IPS-18a (cell line): Measurements from ENCODE around the gene NKIRAS1.
"Not testable (repeated sequence)": the region's sequence is repeated elsewhere in the genome, so short reads cannot be mapped to it uniquely, and the experiment has no call there.

Experiments
- H3K27ac ChIP-seq: one replicate; pipeline ENCODE4 v1.5.1; 2013; ENCODE audit warnings: low read length
- H3K27me3 ChIP-seq: one replicate; pipeline ENCODE4 v1.6.1; 2013; ENCODE audit warnings: mild to moderate bottlenecking, low read length; ENCODE audit not compliant: control insufficient read depth, insufficient read depth
- H3K36me3 ChIP-seq: one replicate; pipeline ENCODE4 v1.6.1; 2013; ENCODE audit warnings: low read depth, low read length; ENCODE audit not compliant: control insufficient read depth
- H3K4me1 ChIP-seq: one replicate; pipeline ENCODE4 v1.6.1; 2013; ENCODE audit warnings: low read depth, low read length; ENCODE audit not compliant: control insufficient read depth
- H3K4me3 ChIP-seq: one replicate; pipeline ENCODE4 v1.5.1; 2013; ENCODE audit warnings: low read length
- H3K9ac ChIP-seq: one replicate; pipeline ENCODE4 v1.6.1; 2013; ENCODE audit warnings: mild to moderate bottlenecking, low read length, moderate library complexity
- H3K9me3 ChIP-seq: one replicate; pipeline ENCODE4 v1.6.1; 2013; ENCODE audit warnings: low read depth, low read length; ENCODE audit not compliant: control insufficient read depth

NKIRAS1 gene

GRCh38 chr3:23937296-23937695, 20.5 kb upstream of the NKIRAS1 start:
- Histone ChIP-seq H3K4me3 (no peak overlapping the region), H3K27me3 (no peaks in the 10 kb centered on the region), H3K27ac (no peak overlapping the region), H3K9me3 (no peaks in the 10 kb centered on the region), H3K4me1 (no peaks in the 10 kb centered on the region), H3K9ac (no peak overlapping the region), H3K36me3 (no peaks in the 10 kb centered on the region)

- Histone ChIP-seq H3K4me3 (no peak overlapping the region), H3K4me1 (no peaks in the 10 kb centered on the region), H3K9me3 (no peaks in the 10 kb centered on the region), H3K27ac (no peak overlapping the region), H3K36me3 (no peaks in the 10 kb centered on the region), H3K27me3 (no peaks in the 10 kb centered on the region), H3K9ac (no peak overlapping the region)
Observed at GRCh38 chr3:23934253-23934652, 17.5 kb upstream of the NKIRAS1 start.

- H3K9ac ChIP-seq, result no peak overlapping the region
- no peak overlapping the region for H3K27ac ChIP-seq
- H3K4me1 ChIP-seq, result no peaks in the 10 kb centered on the region
- no peaks in the 10 kb centered on the region for H3K36me3 ChIP-seq
- H3K9me3 ChIP-seq, result no peaks in the 10 kb centered on the region
- no peak overlapping the region for H3K4me3 ChIP-seq
- no peaks in the 10 kb centered on the region for H3K27me3 ChIP-seq
Observed at GRCh38 chr3:23932571-23932970, 15.8 kb upstream of the NKIRAS1 start.

- H3K27me3 ChIP-seq, result no peaks in the 10 kb centered on the region
- H3K27ac ChIP-seq, result no peak overlapping the region
- no peaks in the 10 kb centered on the region for H3K9me3 ChIP-seq
- no peak overlapping the region for H3K4me3 ChIP-seq
- H3K9ac ChIP-seq, result no peak overlapping the region
- H3K36me3 ChIP-seq, result no peaks in the 10 kb centered on the region
- H3K4me1 ChIP-seq, result no peaks in the 10 kb centered on the region
Observed at GRCh38 chr3:23931597-23931996, 14.8 kb upstream of the NKIRAS1 start.

GRCh38 chr3:23928524-23928923, 11.7 kb upstream of the NKIRAS1 start:
- Histone ChIP-seq H3K36me3 (no peaks in the 10 kb centered on the region), H3K27ac (no peak overlapping the region), H3K9ac (no peak overlapping the region), H3K4me3 (no peak overlapping the region), H3K4me1 (peaks cover 3% of the 10 kb centered on the region), H3K9me3 (no peaks in the 10 kb centered on the region), H3K27me3 (no peaks in the 10 kb centered on the region)

- no peaks in the 10 kb centered on the region for H3K36me3 ChIP-seq
- no peaks in the 10 kb centered on the region for H3K9me3 ChIP-seq
- H3K9ac ChIP-seq, result no peak overlapping the region
- H3K4me3 ChIP-seq, result no peak overlapping the region
- no peaks in the 10 kb centered on the region for H3K27me3 ChIP-seq
- H3K4me1 ChIP-seq, result peaks cover 3% of the 10 kb centered on the region
- no peak overlapping the region for H3K27ac ChIP-seq
Observed at GRCh38 chr3:23926736-23927135, 9.9 kb upstream of the NKIRAS1 start.

- no peaks in the 10 kb centered on the region for H3K9me3 ChIP-seq
- H3K36me3 ChIP-seq, result no peaks in the 10 kb centered on the region
- no peaks in the 10 kb centered on the region for H3K27me3 ChIP-seq
- H3K27ac ChIP-seq, result no peak overlapping the region
- no peak overlapping the region for H3K9ac ChIP-seq
- H3K4me3 ChIP-seq, result no peak overlapping the region
- peaks cover 3% of the 10 kb centered on the region for H3K4me1 ChIP-seq
Observed at GRCh38 chr3:23926246-23926645, 9.5 kb upstream of the NKIRAS1 start.

- Histone ChIP-seq H3K9ac (no peak overlapping the region), H3K27ac (no peak overlapping the region), H3K4me3 (no peak overlapping the region), H3K4me1 (peaks cover 6% of the 10 kb centered on the region), H3K27me3 (no peaks in the 10 kb centered on the region), H3K9me3 (no peaks in the 10 kb centered on the region), H3K36me3 (peaks cover 18% of the 10 kb centered on the region)
Observed at GRCh38 chr3:23923786-23924185, 7.0 kb upstream of the NKIRAS1 start.

- no peak overlapping the region for H3K4me3 ChIP-seq
- peaks cover 30% of the 10 kb centered on the region for H3K36me3 ChIP-seq
- peaks cover 10% of the 10 kb centered on the region for H3K4me1 ChIP-seq
- H3K27me3 ChIP-seq, result no peaks in the 10 kb centered on the region
- H3K9me3 ChIP-seq, result no peaks in the 10 kb centered on the region
- H3K27ac ChIP-seq, result no peak overlapping the region
- no peak overlapping the region for H3K9ac ChIP-seq
Observed at GRCh38 chr3:23921052-23921511, 4.3 kb upstream of the NKIRAS1 start.

GRCh38 chr3:23920151-23920655, 3.4 kb upstream of the NKIRAS1 start:
- H3K27ac ChIP-seq, result peak overlapping the region; percentile 12
- H3K9me3 ChIP-seq, result no peaks in the 10 kb centered on the region

GRCh38 chr3:23919628-23920027, 2.8 kb upstream of the NKIRAS1 start:
- H3K27ac ChIP-seq, result no peak overlapping the region

More at GRCh38 chr3:23920151-23920655, 3.4 kb upstream of the NKIRAS1 start:
- Histone ChIP-seq H3K27me3 (peaks cover 8% of the 10 kb centered on the region), H3K9ac (no peak overlapping the region), H3K36me3 (peaks cover 30% of the 10 kb centered on the region), H3K4me1 (peaks cover 18% of the 10 kb centered on the region), H3K4me3 (peak overlapping the region; percentile 41)

GRCh38 chr3:23918331-23918730, 1.5 kb upstream of the NKIRAS1 start:
- Histone ChIP-seq H3K9ac (peak overlapping the region; percentile 97), H3K4me3 (peak overlapping the region; percentile 96), H3K27me3 (peaks cover 12% of the 10 kb centered on the region), H3K4me1 (peaks cover 17% of the 10 kb centered on the region), H3K36me3 (peaks cover 30% of the 10 kb centered on the region), H3K27ac (peak overlapping the region; percentile 96)
- H3K9me3 ChIP-seq, result not testable (repeated sequence)

More at GRCh38 chr3:23919628-23920027, 2.8 kb upstream of the NKIRAS1 start:
- peaks cover 20% of the 10 kb centered on the region for H3K4me1 ChIP-seq
- peaks cover 30% of the 10 kb centered on the region for H3K36me3 ChIP-seq
- H3K9ac ChIP-seq, result no peak overlapping the region
- H3K4me3 ChIP-seq, result peak overlapping the region; percentile 41
- H3K27me3 ChIP-seq, result peaks cover 12% of the 10 kb centered on the region
- no peaks in the 10 kb centered on the region for H3K9me3 ChIP-seq
